Iris pigment epithelial cell (primary cell): ENCODE measurements around the gene CPTP.

Source experiments
- DNase-seq: peaks from one replicate; pipeline ENCODE4 v3.0.0-alpha.2; 2011; ENCODE audit warnings: low read depth

Gene CPTP

DNA sequence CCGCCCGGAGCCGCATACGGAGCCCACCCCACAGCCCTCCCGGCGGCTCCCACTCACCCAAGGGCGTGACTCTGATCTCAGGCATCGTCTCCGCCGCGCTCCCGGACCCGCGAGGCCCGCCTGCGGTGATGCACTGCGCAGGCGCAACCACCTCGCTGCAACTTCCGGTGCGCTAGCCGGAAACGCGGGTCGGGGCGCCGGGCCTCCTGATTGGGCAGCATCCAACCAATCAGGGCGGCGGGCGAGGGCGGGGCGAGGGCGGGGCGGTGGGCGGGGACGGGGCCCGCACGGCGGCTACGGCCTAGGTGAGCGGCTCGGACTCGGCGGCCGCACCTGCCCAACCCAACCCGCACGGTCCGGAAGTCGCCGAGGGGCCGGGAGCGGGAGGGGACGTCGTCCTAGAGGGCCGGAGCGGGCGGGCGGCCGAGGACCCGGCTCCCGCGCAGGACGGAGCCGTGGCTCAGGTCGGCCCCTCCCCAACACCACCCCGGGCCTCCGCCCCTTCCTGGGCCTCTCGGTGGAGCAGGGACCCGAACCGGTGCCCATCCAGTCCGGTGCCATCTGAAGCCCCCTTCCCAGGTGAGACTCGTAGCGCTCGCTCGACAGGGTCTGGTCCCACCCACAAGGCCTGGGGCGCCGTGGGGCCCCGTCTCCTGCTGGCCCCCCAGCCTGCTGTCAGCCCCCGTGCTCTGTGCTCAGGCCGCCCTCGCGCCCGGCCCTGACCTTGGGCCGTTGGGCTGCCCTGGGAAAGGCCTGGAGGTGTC lies at the start of gene CPTP, which contains the start of gene INTS11:
Gene CPTP (plus strand): TSS at position 279 of the 764 bp plus-strand sequence. CDS start 2,109 bp downstream, outside the sequence.
Gene INTS11 (minus strand): TSS at position 137 of the 764 bp plus-strand sequence. CDS start 52 bp downstream, at position 85.
- DNase-seq: peak; percentile 86

DNA sequence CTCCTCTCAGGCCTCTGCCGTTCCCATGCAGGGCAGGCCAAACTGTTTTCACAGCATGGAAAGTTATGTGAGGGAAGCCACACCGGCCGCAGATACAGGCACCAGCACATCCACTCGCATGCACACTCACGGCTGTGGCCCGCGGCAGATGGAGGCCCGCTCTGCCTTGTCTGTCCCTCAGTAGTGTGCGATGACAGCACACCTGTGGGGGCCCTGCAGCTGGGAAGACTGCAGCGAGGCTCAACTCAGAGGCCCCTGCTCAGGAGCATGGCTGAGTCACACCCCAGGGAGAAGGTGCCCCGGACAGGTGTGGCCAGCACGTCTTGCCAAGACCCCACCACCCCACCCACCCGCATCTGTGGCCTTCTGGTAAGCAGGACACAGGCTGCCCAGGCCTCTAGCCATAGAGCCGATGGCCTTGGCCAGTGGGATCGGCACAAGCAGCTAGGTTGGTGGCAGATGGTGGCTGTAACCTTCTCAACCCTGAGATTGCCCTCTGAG lies 49.6 kb upstream of the CPTP start:
- no peak for DNase-seq

DNA sequence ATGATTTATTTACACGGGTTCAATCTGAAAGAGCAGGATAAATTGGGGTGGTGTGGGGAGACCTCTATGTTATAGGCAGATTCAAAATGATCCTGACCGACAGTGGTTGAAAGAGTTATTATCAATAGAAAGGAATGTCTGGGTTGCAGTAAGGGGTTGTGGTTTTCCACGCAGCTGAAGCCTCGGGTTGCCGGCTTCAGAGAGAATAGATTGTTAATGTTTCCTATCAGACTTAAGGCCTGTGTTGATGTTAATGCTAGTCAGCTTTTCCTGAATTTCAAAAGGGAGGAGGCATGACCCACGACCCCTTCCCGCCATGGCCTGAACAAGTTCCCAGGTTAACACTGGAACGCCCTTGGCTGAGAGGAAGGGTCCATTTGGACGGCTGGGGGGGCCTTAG lies 48.8 kb upstream of the CPTP start:
- peak; percentile 47 for DNase-seq

DNA sequence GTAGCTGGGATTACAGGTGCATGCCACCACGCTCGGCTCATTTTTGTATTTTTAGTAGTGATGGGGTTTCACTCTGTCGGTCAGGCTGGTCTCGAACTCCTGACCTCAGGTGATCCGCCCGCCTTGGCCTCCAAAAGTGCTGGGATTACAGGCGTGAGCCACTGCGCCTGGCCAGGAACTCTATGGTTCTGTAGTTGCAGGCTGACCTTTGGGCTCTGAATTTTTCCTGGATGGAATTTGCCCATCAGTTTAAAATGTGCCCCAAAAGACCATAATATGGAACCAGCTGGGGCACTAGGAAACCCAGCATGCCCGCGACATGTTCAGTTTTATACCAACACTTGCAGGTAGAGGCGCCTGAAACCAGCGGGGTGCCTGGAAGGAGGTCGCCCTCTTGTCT lies 46.0 kb upstream of the CPTP start:
- DNase-seq: no peak

DNA sequence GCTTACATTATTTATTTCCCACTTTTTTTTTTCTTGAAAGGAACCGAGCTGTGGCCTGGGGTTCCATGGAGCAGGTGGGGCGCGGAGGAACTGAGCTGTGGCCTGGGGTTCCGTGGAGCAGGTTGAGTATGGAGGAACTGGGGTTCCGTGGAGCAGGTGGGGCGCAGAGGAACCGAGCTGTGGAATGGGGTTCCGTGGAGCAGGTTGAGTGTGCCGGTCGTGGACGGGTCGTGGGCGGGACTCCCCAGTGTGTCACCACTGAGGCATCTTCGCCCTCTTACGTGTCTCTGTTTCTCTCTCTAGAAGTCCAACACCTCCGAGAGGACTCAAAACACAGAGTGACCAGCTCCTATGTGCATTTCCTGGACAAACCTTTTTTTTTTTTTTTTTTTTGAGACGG lies 45.6 kb upstream of the CPTP start:
- no peak for DNase-seq

DNA sequence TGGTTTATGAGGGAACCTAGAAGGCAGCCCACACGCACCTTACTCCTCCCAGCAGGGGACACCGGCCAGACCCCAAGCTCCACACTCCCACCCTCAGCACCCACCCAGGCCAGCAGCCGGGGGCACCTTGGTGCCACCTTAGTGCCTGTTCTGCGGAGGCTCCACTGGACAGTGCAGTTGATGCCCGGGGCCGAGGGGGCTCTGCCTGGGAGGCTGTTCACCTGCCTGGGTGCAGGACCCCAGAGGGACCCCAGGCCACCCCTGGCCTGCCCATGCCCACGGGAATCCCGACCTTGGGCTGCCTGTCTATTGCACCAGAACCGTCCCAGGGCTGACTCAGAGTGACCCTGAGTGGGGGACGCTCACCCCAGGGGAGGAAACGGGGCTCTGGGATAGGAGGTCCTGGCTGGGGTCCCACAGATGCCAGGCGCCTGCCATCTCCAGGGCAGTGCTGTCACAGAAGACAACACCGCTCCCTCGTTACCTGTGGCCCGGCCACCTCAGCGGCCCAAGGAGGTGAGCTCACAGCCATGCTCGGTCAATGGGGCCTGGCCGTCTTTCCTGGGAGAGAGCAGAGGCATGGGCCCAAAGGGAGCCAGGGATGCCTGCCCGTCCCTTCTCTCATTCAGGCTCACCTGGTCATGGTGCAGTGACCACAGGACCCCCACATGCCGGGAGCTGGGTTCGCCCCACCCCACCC lies 43.7 kb upstream of the CPTP start:
- no peak for DNase-seq

GRCh38 chr1:1281533-1282321 lies 42.9 kb upstream of the CPTP start:
- DNase-seq: peak; percentile 59

GRCh38 chr1:1282998-1283397 lies 41.6 kb upstream of the CPTP start:
- peak; percentile 36 for DNase-seq

DNA sequence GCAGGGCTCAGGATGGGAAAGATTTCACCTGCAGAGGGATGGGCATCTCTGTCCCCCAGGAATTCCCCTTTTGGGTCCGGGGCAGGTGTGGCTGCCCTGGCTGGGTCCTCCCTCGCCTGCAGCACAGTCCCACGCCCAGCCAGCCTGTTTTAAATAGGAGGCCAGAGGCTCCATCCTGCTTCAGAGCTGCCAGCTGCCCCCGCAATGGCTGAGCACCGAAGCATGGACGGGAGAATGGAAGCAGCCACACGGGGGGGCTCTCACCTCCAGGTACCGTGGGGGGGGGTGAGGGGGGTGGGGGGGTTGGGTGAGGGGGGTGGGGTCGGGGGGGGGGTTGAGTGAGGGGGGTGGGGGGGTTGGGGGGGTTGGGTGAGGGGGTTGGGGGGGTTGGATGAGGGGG lies 40.8 kb upstream of the CPTP start:
- no peak for DNase-seq

DNA sequence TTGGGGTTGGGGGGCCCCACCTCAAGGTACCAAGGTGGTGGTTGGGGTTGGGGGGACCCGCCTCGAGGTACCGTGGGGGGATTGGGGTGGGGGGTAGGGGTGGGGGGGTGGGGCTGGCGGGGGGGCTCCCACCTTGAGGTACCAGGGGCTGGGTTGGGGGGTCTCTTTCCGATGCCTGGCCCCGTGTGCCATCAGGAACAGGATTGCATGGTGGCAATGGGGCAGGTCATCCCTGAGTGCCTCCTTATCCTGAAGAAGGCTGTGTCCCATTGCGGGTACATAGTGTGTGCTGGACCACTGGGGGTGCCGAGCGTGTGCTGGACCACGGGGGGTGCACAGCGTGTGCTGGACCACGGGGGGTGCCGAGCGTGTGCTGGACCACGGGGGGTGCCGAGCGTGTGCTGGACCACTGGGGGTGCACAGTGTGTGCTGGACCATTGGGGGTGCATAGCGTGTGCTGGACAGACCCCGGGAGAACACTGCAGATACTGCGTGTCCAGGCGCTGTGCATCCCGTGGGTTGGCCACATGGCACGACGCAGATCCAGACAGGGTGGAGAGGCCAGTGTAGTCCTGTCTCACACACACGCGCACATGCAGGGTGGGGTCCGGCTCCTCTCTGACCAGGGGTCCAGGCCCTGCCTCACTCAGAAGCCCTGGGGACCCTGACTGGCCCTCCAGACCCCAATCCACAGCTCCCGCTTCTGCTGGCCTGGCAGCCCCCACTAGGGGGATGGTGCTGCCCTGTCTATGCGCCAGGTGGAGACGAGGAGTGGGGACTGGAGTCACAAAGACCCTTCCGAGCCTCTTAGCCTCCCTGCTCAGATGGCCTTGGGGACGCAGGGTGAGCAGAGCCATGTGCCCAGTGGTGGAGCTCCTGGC lies 40.1 kb upstream of the CPTP start:
- no peak for DNase-seq

DNA sequence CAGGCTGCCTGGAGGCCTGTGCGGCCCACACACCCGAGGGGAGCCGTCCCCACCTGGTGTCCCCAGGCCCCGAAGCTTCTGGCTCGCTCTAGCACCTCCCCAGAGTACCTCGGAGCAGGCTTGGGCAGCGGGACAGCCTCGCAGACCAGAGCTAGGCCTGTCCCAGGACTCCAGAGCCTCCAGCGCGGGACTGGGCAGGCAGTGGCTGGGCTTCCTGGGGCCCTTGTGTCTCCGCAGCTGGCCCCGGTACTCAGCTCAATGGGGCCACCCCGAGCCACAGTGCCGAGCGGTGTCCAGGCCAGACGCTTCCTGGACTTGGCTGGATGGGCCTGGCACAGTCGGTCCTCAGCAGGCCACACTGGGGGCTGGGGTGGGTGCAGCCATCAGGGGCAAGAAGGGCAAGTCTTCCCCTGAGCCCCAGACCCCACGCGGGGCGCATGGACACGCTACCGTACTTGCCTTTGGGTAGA lies 39.5 kb upstream of the CPTP start:
- no peak for DNase-seq

DNA sequence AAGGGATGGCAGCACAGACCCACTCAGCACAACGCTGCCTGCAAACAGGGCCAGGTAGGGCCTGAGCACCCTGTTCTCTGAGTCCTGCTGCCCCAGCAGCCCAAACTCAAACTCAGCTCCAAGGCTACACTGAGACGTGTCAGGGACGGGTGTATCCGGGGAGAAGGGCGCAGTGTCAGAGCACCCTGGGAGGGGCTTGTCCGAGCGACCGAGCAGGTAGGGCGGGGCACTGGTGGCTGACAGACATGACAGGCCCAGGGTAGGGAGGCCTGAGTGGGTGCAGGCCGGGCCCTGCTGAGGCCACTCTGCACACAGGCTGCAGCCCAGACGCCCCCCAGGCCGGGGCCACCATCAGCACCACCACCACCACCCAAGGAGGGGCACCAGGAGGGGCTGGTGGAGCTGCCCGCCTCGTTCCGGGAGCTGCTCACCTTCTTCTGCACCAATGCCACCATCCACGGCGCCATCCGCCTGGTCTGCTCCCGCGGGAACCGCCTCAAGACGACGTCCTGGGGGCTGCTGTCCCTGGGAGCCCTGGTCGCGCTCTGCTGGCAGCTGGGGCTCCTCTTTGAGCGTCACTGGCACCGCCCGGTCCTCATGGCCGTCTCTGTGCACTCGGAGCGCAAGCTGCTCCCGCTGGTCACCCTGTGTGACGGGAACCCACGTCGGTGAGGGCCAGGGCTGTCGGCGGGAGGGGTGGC lies 38.8 kb upstream of the CPTP start:
- no peak for DNase-seq

GRCh38 chr1:1286313-1287261 lies 38.0 kb upstream of the CPTP start:
- no peak for DNase-seq

DNA sequence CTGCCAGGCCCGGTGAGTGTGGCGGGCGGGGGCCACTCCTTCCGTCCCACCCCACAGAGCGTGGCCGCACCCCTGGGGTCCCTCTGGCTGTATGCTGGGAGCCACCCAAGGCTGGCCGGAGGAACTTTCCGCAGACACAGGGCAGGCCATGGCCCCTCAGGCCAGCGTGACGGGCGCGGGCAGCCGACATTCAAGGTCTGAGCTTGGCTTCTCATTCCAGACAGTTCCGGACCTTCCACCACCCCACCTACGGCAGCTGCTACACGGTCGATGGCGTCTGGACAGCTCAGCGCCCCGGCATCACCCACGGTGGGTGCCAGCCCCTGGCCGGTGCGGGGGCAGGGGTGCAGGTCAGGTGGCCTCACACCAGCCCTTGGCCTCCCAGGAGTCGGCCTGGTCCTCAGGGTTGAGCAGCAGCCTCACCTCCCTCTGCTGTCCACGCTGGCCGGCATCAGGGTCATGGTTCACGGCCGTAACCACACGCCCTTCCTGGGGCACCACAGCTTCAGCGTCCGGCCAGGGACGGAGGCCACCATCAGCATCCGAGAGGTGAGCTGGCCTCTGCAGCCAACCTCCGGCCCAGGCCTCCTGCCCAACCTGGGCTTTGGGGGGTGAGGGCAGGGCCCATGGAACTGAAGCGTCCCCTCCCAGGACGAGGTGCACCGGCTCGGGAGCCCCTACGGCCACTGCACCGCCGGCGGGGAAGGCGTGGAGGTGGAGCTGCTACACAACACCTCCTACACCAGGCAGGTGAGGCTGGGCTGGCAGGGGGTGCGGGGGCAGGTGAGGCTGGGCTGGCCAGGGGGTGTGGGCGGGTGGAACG lies 37.1 kb upstream of the CPTP start:
- no peak for DNase-seq

DNA sequence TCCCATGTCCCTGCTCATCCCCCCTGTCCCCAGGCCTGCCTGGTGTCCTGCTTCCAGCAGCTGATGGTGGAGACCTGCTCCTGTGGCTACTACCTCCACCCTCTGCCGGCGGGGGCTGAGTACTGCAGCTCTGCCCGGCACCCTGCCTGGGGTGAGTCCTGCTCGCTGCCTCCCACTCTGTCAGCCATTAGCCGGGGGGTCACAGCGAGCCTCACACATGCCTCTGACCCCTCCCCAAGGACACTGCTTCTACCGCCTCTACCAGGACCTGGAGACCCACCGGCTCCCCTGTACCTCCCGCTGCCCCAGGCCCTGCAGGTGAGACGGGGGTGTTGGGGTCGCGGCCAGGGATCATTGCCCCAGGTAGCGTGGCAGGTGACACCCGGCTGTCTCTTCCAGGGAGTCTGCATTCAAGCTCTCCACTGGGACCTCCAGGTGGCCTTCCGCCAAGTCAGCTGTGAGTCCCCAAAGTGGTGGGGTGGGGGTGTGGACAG lies 34.3 kb upstream of the CPTP start:
- peak; percentile 34 for DNase-seq

- no peak for DNase-seq
Measured at GRCh38 chr1:1291023-1291528, 33.5 kb upstream of the CPTP start.

DNA sequence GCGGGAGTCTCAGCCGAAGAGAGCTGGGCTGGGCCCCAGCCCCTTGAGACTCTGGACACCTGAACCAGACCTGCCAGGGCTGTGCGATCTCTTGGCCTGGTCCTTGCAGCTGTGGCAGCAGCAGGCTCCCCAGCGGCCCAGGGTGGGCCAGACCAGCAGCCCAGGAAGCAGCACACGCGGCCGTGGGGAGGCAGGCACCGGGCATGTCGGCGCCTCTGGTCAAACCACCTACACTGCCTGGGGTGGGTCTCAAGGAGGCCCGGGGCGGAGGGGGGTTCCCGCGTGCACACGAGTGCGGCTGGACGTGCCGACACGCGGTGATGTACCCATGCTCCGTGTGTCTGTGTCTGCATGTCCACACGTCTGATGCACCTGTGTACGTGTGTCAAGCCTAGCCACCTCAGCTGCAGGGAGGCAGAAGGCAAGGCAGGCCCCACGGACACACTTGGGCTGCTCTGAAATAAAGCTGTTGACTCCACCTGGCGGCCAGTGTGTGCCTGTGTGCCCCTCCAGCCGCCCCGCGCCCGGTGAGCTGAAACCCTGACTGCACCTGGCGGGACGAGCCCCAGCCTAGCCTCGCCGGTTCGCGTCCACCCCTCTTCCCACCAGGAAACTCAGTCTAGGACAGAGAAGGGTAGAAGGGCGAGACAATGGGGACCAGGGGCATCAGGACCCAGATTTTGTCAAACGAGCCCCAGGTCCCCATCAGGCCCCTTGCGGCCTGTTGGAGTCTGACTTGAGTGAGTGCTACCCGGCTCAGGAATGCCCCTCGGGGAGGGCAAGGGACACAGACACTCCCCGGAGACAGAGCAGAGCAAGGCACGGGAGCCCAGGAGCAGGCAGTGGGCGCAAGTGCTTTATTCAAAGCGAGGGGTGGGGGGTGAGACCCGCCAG lies 32.8 kb upstream of the CPTP start:
- DNase-seq: peak; percentile 51
